OCI-LY7 (cell line): ENCODE data around the gene SETDB1.

Experiments
- CTCF ChIP-seq: fragments of 200-600 bp; sonication (generic); conservative IDR thresholded peaks from 2 replicates; pipeline ENCODE4 v1.5.1; 2014; ENCODE audit warnings: mild to moderate bottlenecking, antibody characterized with exemption, low read length, moderate library complexity, mixed read lengths
- EZH2phosphoT487 ChIP-seq: fragments of 200-600 bp; sonication (generic); IDR thresholded peaks from 2 replicates; pipeline ENCODE4 v1.6.1; 2018; ENCODE audit warnings: low read depth, borderline replicate concordance, mild to moderate bottlenecking, mixed run types, antibody characterized with exemption, low read length, moderate library complexity, mixed read lengths

DNA sequence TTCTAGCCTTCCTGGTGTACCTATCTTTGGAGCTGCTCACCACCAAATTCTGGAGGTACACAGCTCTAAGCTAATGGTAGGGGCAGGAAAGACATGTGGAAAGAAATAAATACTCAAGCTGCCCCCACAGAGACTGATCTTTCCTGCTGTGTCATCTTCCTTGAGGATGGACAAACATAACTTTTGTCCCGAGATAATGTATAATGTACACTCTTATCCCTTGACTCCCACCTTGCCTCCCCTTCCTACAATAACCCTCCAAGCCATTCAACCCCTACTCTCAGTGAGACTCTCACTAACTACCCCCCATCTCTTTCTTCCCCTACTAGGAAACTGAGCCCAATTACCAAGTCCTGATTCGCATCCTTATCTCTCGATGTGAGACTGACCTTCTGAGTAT, 68.1 kb downstream of the SETDB1 start:
- TF ChIP-seq CTCF (no peak), EZH2phosphoT487 (no peak)
